GM12878 (cell line): ENCODE measurements around the gene ADCY7. TPM values are rescaled to one million over a fixed set of nuclear protein-coding genes. Genes with fewer than 3 reads are reported as not detected.

Experiments used
- ATAC-seq: fragments of 200-7000 bp; cut with Tn5 transposase; 3 replicates; pipeline ENCODE4 v1.9.1; 2020; ENCODE audit warnings: mild to moderate bottlenecking, moderate library complexity
- BruUV-seq: library from RNA; stranded (reverse); fragments of 400-500 nt; replicated peaks from 2 replicates; lab custom pipeline; 2021; lab: Mats Ljungman, UMichigan
- CTCF ChIA-PET: fragments of 300-600 bp; sonication (Branson Sonifier 250); formaldehyde crosslinking; extraction: SDS; loops from one replicate; lab custom pipeline; 2021; ENCODE audit warnings: inconsistent platforms; lab: Yijun Ruan, JAX
- POLR2A ChIA-PET: fragments of 350-600 bp; formaldehyde crosslinking; extraction: SDS; loops from one replicate; lab custom pipeline; 2021; ENCODE audit warnings: inconsistent platforms; lab: Charles Lee
- RAD21 ChIA-PET: fragments of 300-600 bp; sonication (Branson Sonifier 250); formaldehyde crosslinking; loops from one replicate; lab custom pipeline; 2023; ENCODE audit warnings: antibody characterized with exemption; ENCODE audit not compliant: unreplicated experiment; lab: Charles Lee
- SMC1A ChIA-PET: fragments of 300-600 bp; sonication (Branson Sonifier 250); formaldehyde crosslinking; loops from one replicate; lab custom pipeline; 2023; ENCODE audit not compliant: unreplicated experiment, uncharacterized antibody; lab: Charles Lee
- DNase-seq: peaks from one replicate; pipeline ENCODE4 v3.0.0-alpha.2; 2011; ENCODE audit warnings: low read depth, low spot score
- FAIRE-seq: peaks from 3 replicates; lab custom pipeline; 2011; peaks lifted over from hg19 to GRCh38; lab: Jason Lieb, UNC
- H2AFZ ChIP-seq: 2 replicates; pipeline ENCODE4 v1.6.0; 2011; ENCODE audit warnings: low read depth, low read length, control low read depth; ENCODE audit not compliant: control insufficient read depth
- H3K27ac ChIP-seq: 2 replicates; pipeline ENCODE4 v1.5.1; 2011; ENCODE audit warnings: control low read depth; ENCODE audit not compliant: control insufficient read depth, insufficient read depth
- H3K27me3 ChIP-seq, 2 experiments: replicated peaks in 1 of 2; 2 replicates each; pipeline versions ENCODE4 v1.6.0 to v1.6.1; 2011; ENCODE audit warnings: low read length in 1 of 2; ENCODE audit not compliant: control insufficient read depth in 2 of 2, insufficient read depth in 2 of 2
- H3K36me3 ChIP-seq, 2 experiments: 2 replicates each; pipeline ENCODE4 v1.5.1; 2011; ENCODE audit warnings: low read length in 1 of 2; ENCODE audit not compliant: control insufficient read depth in 2 of 2, insufficient read depth in 2 of 2
- H3K4me1 ChIP-seq: 2 replicates; pipeline ENCODE4 v1.6.1; 2011; ENCODE audit warnings: mild to moderate bottlenecking, low read length, moderate library complexity, mixed read lengths; ENCODE audit not compliant: control insufficient read depth, insufficient read depth
- H3K4me2 ChIP-seq: 2 replicates; pipeline ENCODE4 v1.6.0; 2011; ENCODE audit warnings: control low read depth; ENCODE audit not compliant: control insufficient read depth, insufficient read depth
- H3K4me3 ChIP-seq: fragments of 200-600 bp; sonication (generic); 2 replicates; pipeline ENCODE4 v1.5.1; 2016
- H3K79me2 ChIP-seq: 2 replicates; pipeline ENCODE4 v1.6.0; 2011; ENCODE audit warnings: low read length; ENCODE audit not compliant: control insufficient read depth, insufficient read depth
- H3K9ac ChIP-seq: 2 replicates; pipeline ENCODE4 v1.8.0; 2011; ENCODE audit warnings: low read length, control low read depth, mixed read lengths; ENCODE audit not compliant: control insufficient read depth, insufficient read depth
- H3K9me3 ChIP-seq: replicated peaks from 3 replicates; pipeline ENCODE4 v1.5.1; 2011; ENCODE audit warnings: mild to moderate bottlenecking, low read length; ENCODE audit not compliant: control insufficient read depth, insufficient read depth
- H4K20me1 ChIP-seq: 2 replicates; pipeline ENCODE4 v1.6.0; 2011; ENCODE audit not compliant: control insufficient read depth, insufficient read depth
- BHLHE40 ChIP-seq, 2 experiments: fragments of 450-650 bp in 1 of 2; IDR thresholded peaks; 2 replicates each; pipeline ENCODE4 v1.6.1; 2011 to 2017; ENCODE audit warnings: low read depth in 2 of 2, borderline replicate concordance in 1 of 2, improper control_type of control experiment in 1 of 2, low read length in 1 of 2, mild to moderate bottlenecking in 1 of 2
- BRCA1 ChIP-seq: IDR thresholded peaks from 2 replicates; pipeline ENCODE4 v1.6.1; 2011; ENCODE audit warnings: low read depth, low read length, improper control_type of control experiment
- EED ChIP-seq: sonication (generic); IDR thresholded peaks from 2 replicates; pipeline ENCODE4 v1.6.1; 2016; ENCODE audit warnings: antibody characterized with exemption, low read depth
- GABPA ChIP-seq: IDR thresholded peaks from 2 replicates; pipeline ENCODE4 v1.6.1; 2014; ENCODE audit warnings: antibody characterized with exemption, low read depth, mild to moderate bottlenecking, inconsistent platforms
- MTA3 ChIP-seq: IDR thresholded peaks from 2 replicates; pipeline ENCODE4 v1.6.1; 2012; ENCODE audit warnings: low read length, inconsistent platforms, borderline replicate concordance
- NBN ChIP-seq: fragments of 450-650 bp; IDR thresholded peaks from 2 replicates; pipeline ENCODE4 v1.6.1; 2016
- NFXL1 ChIP-seq: fragments of 450-650 bp; IDR thresholded peaks from 2 replicates; pipeline ENCODE4 v1.6.1; 2017; ENCODE audit warnings: antibody characterized with exemption, mild to moderate bottlenecking, borderline replicate concordance
- NR2F1 ChIP-seq: fragments of 450-650 bp; conservative IDR thresholded peaks from 2 replicates; pipeline ENCODE4 v1.6.1; 2017; ENCODE audit warnings: mild to moderate bottlenecking
- PML ChIP-seq: IDR thresholded peaks from 2 replicates; pipeline ENCODE4 v1.6.1; 2012; ENCODE audit warnings: low read length, inconsistent platforms
- RBBP5 ChIP-seq: fragments of 200-600 bp; sonication (generic); conservative IDR thresholded peaks from 2 replicates; pipeline ENCODE4 v1.6.1; 2016
- RUNX3 ChIP-seq: IDR thresholded peaks from 2 replicates; pipeline ENCODE4 v1.6.1; 2012; ENCODE audit warnings: low read length, inconsistent platforms
- SMC3 ChIP-seq: IDR thresholded peaks from 2 replicates; pipeline ENCODE4 v1.6.1; 2011; ENCODE audit warnings: low read length, improper control_type of control experiment, borderline replicate concordance
- STAT3 ChIP-seq: IDR thresholded peaks from 2 replicates; pipeline ENCODE4 v1.6.1; 2011; ENCODE audit warnings: low read depth, low read length, improper control_type of control experiment
- TCF12 ChIP-seq: IDR thresholded peaks from 2 replicates; pipeline ENCODE4 v1.6.1; 2011; ENCODE audit warnings: low read depth, mild to moderate bottlenecking, low read length
- USF1 ChIP-seq: IDR thresholded peaks from 2 replicates; pipeline ENCODE4 v1.6.1; 2011; ENCODE audit warnings: borderline replicate concordance, low read depth, mild to moderate bottlenecking, moderate library complexity, mixed read lengths, low read length; ENCODE audit not compliant: insufficient read depth; ENCODE audit errors: extremely low read length
- YBX1 ChIP-seq: fragments of 450-650 bp; IDR thresholded peaks from 2 replicates; pipeline ENCODE4 v1.6.1; 2016; ENCODE audit warnings: antibody characterized with exemption
- ZNF274 ChIP-seq: IDR thresholded peaks from one replicate; pipeline ENCODE4 v1.8.0; 2011; ENCODE audit not compliant: insufficient read length, insufficient read depth
- ZSCAN29 ChIP-seq: fragments of 450-650 bp; IDR thresholded peaks from 2 replicates; pipeline ENCODE4 v1.6.1; 2017; ENCODE audit warnings: mild to moderate bottlenecking, moderate library complexity
- WGBS: methylation state at CpG from one replicate; pipeline ENCODE4 v1.1.6; 2016; ENCODE audit warnings: low lambda C conversion rate; ENCODE audit not compliant: insufficient replicate concordance, insufficient coverage; ENCODE audit errors: missing lambda C conversion rate; 5-methylcytosine and 5-hydroxymethylcytosine counted together
- in situ Hi-C: fragments of 300-500 bp; cut with MboI; formaldehyde crosslinking; loops from 9 replicates; pipeline ENCODE4 v1.14.3; 2018; ENCODE audit warnings: mixed read lengths
- intact Hi-C: fragments of 100-400 bp; cut with micrococcal nuclease; formaldehyde crosslinking; loops from one replicate; pipeline ENCODE4 v1.14.2; 2022; ENCODE audit not compliant: unreplicated experiment
- polyA plus RNA-seq, 11 experiments: library from polyadenylated mRNA; depleted of rRNA in 4 of 11; unstranded in 6 of 11; stranded (reverse) in 5 of 11; fragments of >200 nt; fragmentation: Nextera tagmentation in 4 of 11; fragmentation: Illumina TruSeq in 1 of 11; extraction: Ambion mirVana in 4 of 11; extraction: Trizol in 1 of 11; gene quantifications; 1 replicate in 1 of 11; 2 replicates in 10 of 11; pipeline versions ENCODE4 v1.2.1 to v1.2.3, GENCODE V29; 2011 to 2016; ENCODE audit warnings: inconsistent platforms in 2 of 11, missing spikeins in 2 of 11, low read depth in 1 of 11
- total RNA-seq, 4 experiments: library from RNA; depleted of rRNA in 3 of 4; stranded (reverse); fragments of >200 nt in 3 of 4; fragmentation: Illumina TruSeq in 1 of 4; extraction: Trizol in 1 of 4; gene quantifications; 2 replicates each; pipeline versions ENCODE4 v1.2.1 to v1.2.3, GENCODE V29; 2013 to 2021
- TF ChIP-seq, protein P1 (sequence below): IDR thresholded peaks from 2 replicates; pipeline ENCODE4 v1.6.1; 2011; ENCODE audit warnings: low read depth, low read length, improper control_type of control experiment, borderline replicate concordance

ADCY7 gene
- total and polyA plus RNA-seq, 10 of the 15 experiments (the other 5 are each of a cell fraction or from before 2014, with no cell fraction given) = 1.2 to 87.9 (median 24.4) TPM

- TF ChIP-seq GABPA (no peak), SMC3 (no peak), NBN (no peak), STAT3 (no peak), NR2F1 (no peak), EED (no peak), RBBP5 (no peak), BRCA1 (no peak), PML (no peak), ZNF274 (no peak)
Observed at GRCh38 chr16:50235581-50235980, 30.8 kb upstream of the ADCY7 start.

GRCh38 chr16:50238314-50238713 is 28.0 kb upstream of the ADCY7 start:
- in situ Hi-C loops = no loop called here
- H3K27me3 ChIP-seq = no peaks in the 10 kb centered on the region
- H3K4me3 ChIP-seq = no peak overlapping the region
- intact Hi-C loops = no loop called here
- no peaks in the 10 kb centered on the region for H3K4me1 ChIP-seq
- RAD21 ChIA-PET = no interaction called here
- DNase-seq (no peak), FAIRE-seq (no peak), ATAC-seq (no peak)
- no peak overlapping the region for H3K9ac ChIP-seq
- CTCF ChIA-PET = interaction anchor here (3.0 to 11.2 kb wide), 2 partner anchors 119 to 568 kb away, joined by 9 to 102 read pairs; no protein-coding TSS in a partner anchor
- H3K27ac ChIP-seq = no peak overlapping the region
- H2AFZ ChIP-seq = no peak overlapping the region
- SMC1A ChIA-PET = interaction anchor here (1.1 kb wide), 1 partner anchor 117 kb away, joined by 3 read pairs; no protein-coding TSS in a partner anchor
- WGBS = 60% methylated on average over 3 of the region's 3 CpGs
- H3K9me3 ChIP-seq = no peaks in the 10 kb centered on the region
- H3K79me2 ChIP-seq = no peaks in the 10 kb centered on the region
- POLR2A ChIA-PET = no interaction called here
- no peaks in the 10 kb centered on the region for H3K36me3 ChIP-seq
- no peak overlapping the region for H3K4me2 ChIP-seq
- BruUV-seq = no TSS peak
- H4K20me1 ChIP-seq = no peaks in the 10 kb centered on the region
- no peak for TF ChIP-seq SMC3
- TF ChIP-seq MTA3 = no peak
- no peak for TF ChIP-seq ZSCAN29
- TF ChIP-seq RUNX3 = no peak
- TF ChIP-seq TCF12 = no peak
- no peak for TF ChIP-seq NFXL1
- TF ChIP-seq BHLHE40 (IDR thresholded peaks at IDR 0.05; ENCODE audit: borderline replicate concordance in 1 of 2, low read depth in 2 of 2, low read length in 1 of 2) = no peak
- TF ChIP-seq, protein P1, sequence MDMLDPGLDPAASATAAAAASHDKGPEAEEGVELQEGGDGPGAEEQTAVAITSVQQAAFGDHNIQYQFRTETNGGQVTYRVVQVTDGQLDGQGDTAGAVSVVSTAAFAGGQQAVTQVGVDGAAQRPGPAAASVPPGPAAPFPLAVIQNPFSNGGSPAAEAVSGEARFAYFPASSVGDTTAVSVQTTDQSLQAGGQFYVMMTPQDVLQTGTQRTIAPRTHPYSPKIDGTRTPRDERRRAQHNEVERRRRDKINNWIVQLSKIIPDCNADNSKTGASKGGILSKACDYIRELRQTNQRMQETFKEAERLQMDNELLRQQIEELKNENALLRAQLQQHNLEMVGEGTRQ = no peak
- no peak for TF ChIP-seq NR2F1
- no peak for TF ChIP-seq YBX1
- TF ChIP-seq USF1 = no peak

More at GRCh38 chr16:50235581-50235980, 30.8 kb upstream of the ADCY7 start:
- no peak overlapping the region for H3K4me3 ChIP-seq
- H3K27ac ChIP-seq = no peak overlapping the region
- no peaks in the 10 kb centered on the region for H3K27me3 ChIP-seq
- WGBS = 100% methylated on average over 6 of the region's 6 CpGs
- FAIRE-seq (no peak), ATAC-seq (no peak), DNase-seq (no peak)
- POLR2A ChIA-PET = no interaction called here
- no peak overlapping the region for H2AFZ ChIP-seq
- CTCF ChIA-PET = interaction anchor here (0.6 to 3.0 kb wide), 5 partner anchors 47 to 571 kb away, joined by 3 to 9 read pairs (median 3); no protein-coding TSS in a partner anchor
- no peaks in the 10 kb centered on the region for H3K4me1 ChIP-seq
- SMC1A ChIA-PET = interaction anchor here (3.0 kb wide), 1 partner anchor 120 kb away, joined by 8 read pairs; no protein-coding TSS in a partner anchor
- intact Hi-C loops (no loop called here), in situ Hi-C loops (no loop called here)
- H3K79me2 ChIP-seq = no peaks in the 10 kb centered on the region
- no peaks in the 10 kb centered on the region for H4K20me1 ChIP-seq
- H3K4me2 ChIP-seq = no peak overlapping the region
- no TSS peak for BruUV-seq
- no peaks in the 10 kb centered on the region for H3K36me3 ChIP-seq
- H3K9me3 ChIP-seq = no peaks in the 10 kb centered on the region
- RAD21 ChIA-PET = interaction anchor here (1.1 to 1.2 kb wide), 2 partner anchors 10 to 47 kb away, joined by 3 read pairs; no protein-coding TSS in a partner anchor
- no peak overlapping the region for H3K9ac ChIP-seq
